ENCODE results near the gene SUPT3H.

Gene SUPT3H

DNA sequence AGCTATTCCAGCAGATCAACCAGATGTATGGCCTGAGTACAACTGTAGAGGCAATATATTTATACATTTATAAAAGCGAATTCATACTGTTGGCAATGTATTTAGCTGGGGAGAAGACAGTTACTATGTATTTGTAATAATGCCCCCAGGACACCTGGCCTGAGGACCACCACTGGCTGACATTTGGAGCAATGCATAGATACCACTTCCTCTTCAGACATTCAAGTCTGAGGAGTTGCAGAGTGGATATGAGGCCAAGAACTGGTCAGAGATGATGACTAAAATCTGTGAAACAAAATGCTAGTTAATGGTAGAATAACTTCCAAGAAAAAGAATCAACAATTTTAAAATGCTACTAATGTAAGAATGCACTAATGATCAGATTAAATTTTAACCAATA lies 527.9 kb downstream of the SUPT3H start:
- WGBS (ENCODE audit: extremely low coverage, insufficient coverage, low lambda C conversion rate), result no CpG with 5 or more reads among the region's 1 CpG
- Histone ChIP-seq H3K79me2 (ENCODE audit: control insufficient read depth, insufficient read depth, low read length) (no peaks in the 10 kb centered on the region), H2BK120ac (ENCODE audit: low read depth, low read length) (no peak overlapping the region), H3K9ac (ENCODE audit: low read length) (no peak overlapping the region), H3K36me3 (ENCODE audit: control insufficient read depth, insufficient read depth, low read length) (no peaks in the 10 kb centered on the region), H2BK15ac (replicated peaks; ENCODE audit: low read depth) (no peak overlapping the region), H4K5ac (ENCODE audit: low read length) (no peak overlapping the region), H3K18ac (ENCODE audit: low read length) (no peak overlapping the region), H3K4me3 (ENCODE audit: low read length) (no peak overlapping the region), H3K4me1 (ENCODE audit: control insufficient read depth, low read depth, low read length) (no peaks in the 10 kb centered on the region), H3K4me2 (ENCODE audit: low read length) (no peak overlapping the region), H3K27me3 (ENCODE audit: insufficient read depth, low read length, poor library complexity) (no peaks in the 10 kb centered on the region), H3K79me1 (ENCODE audit: low read length) (no peaks in the 10 kb centered on the region), H2AK5ac (ENCODE audit: low read length) (no peak overlapping the region), H2BK5ac (ENCODE audit: low read length) (no peak overlapping the region), H3K4ac (ENCODE audit: low read depth, low read length) (no peak overlapping the region), H3K56ac (ENCODE audit: low read length) (no peak overlapping the region), H3K23ac (ENCODE audit: low read length) (no peak overlapping the region), H4K8ac (ENCODE audit: low read depth, low read length) (no peak overlapping the region), H3K27ac (ENCODE audit: low read depth, low read length) (no peak overlapping the region)
- no peak for DNase-seq

DNA sequence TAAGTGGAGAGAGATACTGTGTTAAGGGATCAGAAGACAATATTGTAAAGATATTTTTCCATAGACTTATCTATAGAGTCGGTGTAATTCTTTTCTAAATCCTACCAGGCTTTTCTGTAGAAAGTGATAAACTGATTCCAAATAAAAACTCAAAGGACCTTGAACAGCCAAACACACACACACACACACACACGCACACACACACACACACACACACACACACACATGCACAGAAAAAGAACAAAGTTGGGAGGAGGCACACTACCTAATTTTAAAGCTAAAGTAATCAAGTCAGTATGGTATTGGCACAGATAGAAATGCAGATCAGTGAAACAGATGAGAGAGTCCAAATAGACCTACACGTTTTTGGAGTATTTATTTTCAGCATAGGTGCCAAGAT lies 534.0 kb downstream of the SUPT3H start:
- no peak overlapping the region for H4K8ac ChIP-seq (ENCODE audit: low read depth, low read length)
- H3K56ac ChIP-seq (ENCODE audit: low read length), result no peak overlapping the region
- no peak overlapping the region for H3K4me2 ChIP-seq (ENCODE audit: low read length)
- no peak overlapping the region for H2BK15ac ChIP-seq (replicated peaks; ENCODE audit: low read depth)
- no peak overlapping the region for H3K4me3 ChIP-seq (ENCODE audit: low read length)
- H4K5ac ChIP-seq (ENCODE audit: low read length), result no peak overlapping the region
- no peak overlapping the region for H2AK5ac ChIP-seq (ENCODE audit: low read length)
- H3K9ac ChIP-seq (ENCODE audit: low read length), result no peak overlapping the region
- H3K4me1 ChIP-seq (ENCODE audit: control insufficient read depth, low read depth, low read length), result no peaks in the 10 kb centered on the region
- H2BK5ac ChIP-seq (ENCODE audit: low read length), result no peak overlapping the region
- no peak overlapping the region for H2BK120ac ChIP-seq (ENCODE audit: low read depth, low read length)
- no peaks in the 10 kb centered on the region for H3K36me3 ChIP-seq (ENCODE audit: control insufficient read depth, insufficient read depth, low read length)
- H3K18ac ChIP-seq (ENCODE audit: low read length), result no peak overlapping the region
- no peaks in the 10 kb centered on the region for H3K79me2 ChIP-seq (ENCODE audit: control insufficient read depth, insufficient read depth, low read length)
- no peaks in the 10 kb centered on the region for H3K79me1 ChIP-seq (ENCODE audit: low read length)
- H3K27ac ChIP-seq (ENCODE audit: low read depth, low read length), result no peak overlapping the region
- no peak overlapping the region for H3K23ac ChIP-seq (ENCODE audit: low read length)
- no peaks in the 10 kb centered on the region for H3K27me3 ChIP-seq (ENCODE audit: insufficient read depth, low read length, poor library complexity)
- no CpG with 5 or more reads among the region's 3 CpGs for WGBS (ENCODE audit: extremely low coverage, insufficient coverage, low lambda C conversion rate)
- no peak for DNase-seq
- no peak overlapping the region for H3K4ac ChIP-seq (ENCODE audit: low read depth, low read length)

- H3K27ac ChIP-seq (ENCODE audit: low read depth, low read length), result no peak overlapping the region
- H3K4me1 ChIP-seq (ENCODE audit: control insufficient read depth, low read depth, low read length), result no peaks in the 10 kb centered on the region
- H3K4me2 ChIP-seq (ENCODE audit: low read length), result no peak overlapping the region
- no peak overlapping the region for H3K18ac ChIP-seq (ENCODE audit: low read length)
- H3K9ac ChIP-seq (ENCODE audit: low read length), result no peak overlapping the region
- no peak overlapping the region for H4K8ac ChIP-seq (ENCODE audit: low read depth, low read length)
- no peak overlapping the region for H2BK120ac ChIP-seq (ENCODE audit: low read depth, low read length)
- no CpG with 5 or more reads among the region's 3 CpGs for WGBS (ENCODE audit: extremely low coverage, insufficient coverage, low lambda C conversion rate)
- no peak overlapping the region for H2BK5ac ChIP-seq (ENCODE audit: low read length)
- no peak overlapping the region for H3K4me3 ChIP-seq (ENCODE audit: low read length)
- H3K23ac ChIP-seq (ENCODE audit: low read length), result no peak overlapping the region
- H4K5ac ChIP-seq (ENCODE audit: low read length), result no peak overlapping the region
- DNase-seq, result no peak
- H3K36me3 ChIP-seq (ENCODE audit: control insufficient read depth, insufficient read depth, low read length), result no peaks in the 10 kb centered on the region
- H3K79me1 ChIP-seq (ENCODE audit: low read length), result no peaks in the 10 kb centered on the region
- no peak overlapping the region for H2BK15ac ChIP-seq (replicated peaks; ENCODE audit: low read depth)
- no peak overlapping the region for H3K56ac ChIP-seq (ENCODE audit: low read length)
- H3K27me3 ChIP-seq (ENCODE audit: insufficient read depth, low read length, poor library complexity), result no peaks in the 10 kb centered on the region
- no peak overlapping the region for H3K4ac ChIP-seq (ENCODE audit: low read depth, low read length)
- no peaks in the 10 kb centered on the region for H3K79me2 ChIP-seq (ENCODE audit: control insufficient read depth, insufficient read depth, low read length)
- H2AK5ac ChIP-seq (ENCODE audit: low read length), result no peak overlapping the region
These were observed 535.1 kb downstream of the SUPT3H start for GRCh38 chr6:44842616-44843015.

DNA sequence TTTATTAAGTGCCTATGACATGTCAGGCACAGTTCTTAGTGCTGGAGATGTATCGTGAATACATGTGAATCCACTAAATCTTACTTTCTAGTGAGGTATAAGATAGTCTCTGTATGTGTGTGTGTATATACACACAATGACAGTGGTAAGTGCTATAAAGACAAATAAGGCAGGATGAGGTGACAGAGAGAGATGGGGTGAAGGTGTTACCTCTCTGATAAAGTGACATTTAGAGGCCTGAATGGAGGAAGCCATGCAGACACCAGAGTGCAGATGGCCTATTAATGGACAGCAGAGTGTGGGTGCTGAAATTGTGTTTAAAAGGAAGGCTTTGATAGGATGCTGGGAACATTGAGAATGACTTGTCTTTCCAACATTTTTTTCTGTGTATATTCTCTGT lies 535.9 kb downstream of the SUPT3H start:
- Histone ChIP-seq H3K4ac (ENCODE audit: low read depth, low read length) (no peak overlapping the region), H2BK120ac (ENCODE audit: low read depth, low read length) (no peak overlapping the region), H3K4me1 (ENCODE audit: control insufficient read depth, low read depth, low read length) (no peaks in the 10 kb centered on the region), H3K79me1 (ENCODE audit: low read length) (no peaks in the 10 kb centered on the region), H2AK5ac (ENCODE audit: low read length) (no peak overlapping the region), H3K27ac (ENCODE audit: low read depth, low read length) (no peak overlapping the region), H4K5ac (ENCODE audit: low read length) (no peak overlapping the region), H3K4me3 (ENCODE audit: low read length) (no peak overlapping the region), H2BK5ac (ENCODE audit: low read length) (no peak overlapping the region), H2BK15ac (replicated peaks; ENCODE audit: low read depth) (no peak overlapping the region), H3K36me3 (ENCODE audit: control insufficient read depth, insufficient read depth, low read length) (no peaks in the 10 kb centered on the region), H3K27me3 (ENCODE audit: insufficient read depth, low read length, poor library complexity) (no peaks in the 10 kb centered on the region), H3K4me2 (ENCODE audit: low read length) (no peak overlapping the region), H3K9ac (ENCODE audit: low read length) (no peak overlapping the region), H3K79me2 (ENCODE audit: control insufficient read depth, insufficient read depth, low read length) (no peaks in the 10 kb centered on the region), H3K56ac (ENCODE audit: low read length) (no peak overlapping the region), H4K8ac (ENCODE audit: low read depth, low read length) (no peak overlapping the region), H3K23ac (ENCODE audit: low read length) (no peak overlapping the region), H3K18ac (ENCODE audit: low read length) (no peak overlapping the region)
- DNase-seq, result no peak
- no CpG with 5 or more reads among the region's 1 CpG for WGBS (ENCODE audit: extremely low coverage, insufficient coverage, low lambda C conversion rate)

DNA sequence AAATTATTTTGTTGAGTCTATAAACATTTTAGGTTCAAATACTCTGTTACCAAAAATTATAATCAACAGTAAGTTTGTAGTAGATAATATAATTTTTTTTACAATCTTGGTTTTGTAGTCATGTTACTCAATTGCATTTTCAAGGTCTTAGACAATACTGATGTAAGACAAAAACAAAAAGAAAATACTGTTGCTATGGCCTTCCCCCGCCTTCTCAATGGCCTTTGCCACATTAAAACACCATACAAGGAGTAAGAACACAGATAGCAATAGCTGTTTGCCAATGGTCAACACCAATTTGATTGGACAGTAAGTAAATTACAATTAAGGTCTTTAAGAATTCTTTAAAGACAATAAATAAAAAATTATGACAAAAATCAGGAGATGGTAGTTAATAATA lies 540.0 kb downstream of the SUPT3H start:
- DNase-seq, result no peak
- Histone ChIP-seq H3K27ac (ENCODE audit: low read depth, low read length) (no peak overlapping the region), H2BK15ac (replicated peaks; ENCODE audit: low read depth) (no peak overlapping the region), H3K56ac (ENCODE audit: low read length) (no peak overlapping the region), H3K4me2 (ENCODE audit: low read length) (no peak overlapping the region), H3K23ac (ENCODE audit: low read length) (no peak overlapping the region), H3K27me3 (ENCODE audit: insufficient read depth, low read length, poor library complexity) (peaks cover 2% of the 10 kb centered on the region), H4K8ac (ENCODE audit: low read depth, low read length) (no peak overlapping the region), H3K4me3 (ENCODE audit: low read length) (no peak overlapping the region), H2BK5ac (ENCODE audit: low read length) (no peak overlapping the region), H3K4me1 (ENCODE audit: control insufficient read depth, low read depth, low read length) (no peaks in the 10 kb centered on the region), H4K5ac (ENCODE audit: low read length) (no peak overlapping the region), H3K79me2 (ENCODE audit: control insufficient read depth, insufficient read depth, low read length) (no peaks in the 10 kb centered on the region), H3K18ac (ENCODE audit: low read length) (no peak overlapping the region), H3K9ac (ENCODE audit: low read length) (no peak overlapping the region), H2AK5ac (ENCODE audit: low read length) (no peak overlapping the region), H3K4ac (ENCODE audit: low read depth, low read length) (no peak overlapping the region), H2BK120ac (ENCODE audit: low read depth, low read length) (no peak overlapping the region), H3K36me3 (ENCODE audit: control insufficient read depth, insufficient read depth, low read length) (no peaks in the 10 kb centered on the region), H3K79me1 (ENCODE audit: low read length) (no peaks in the 10 kb centered on the region)
- WGBS (ENCODE audit: extremely low coverage, insufficient coverage, low lambda C conversion rate), result no CpG with 5 or more reads among the region's 1 CpG

DNA sequence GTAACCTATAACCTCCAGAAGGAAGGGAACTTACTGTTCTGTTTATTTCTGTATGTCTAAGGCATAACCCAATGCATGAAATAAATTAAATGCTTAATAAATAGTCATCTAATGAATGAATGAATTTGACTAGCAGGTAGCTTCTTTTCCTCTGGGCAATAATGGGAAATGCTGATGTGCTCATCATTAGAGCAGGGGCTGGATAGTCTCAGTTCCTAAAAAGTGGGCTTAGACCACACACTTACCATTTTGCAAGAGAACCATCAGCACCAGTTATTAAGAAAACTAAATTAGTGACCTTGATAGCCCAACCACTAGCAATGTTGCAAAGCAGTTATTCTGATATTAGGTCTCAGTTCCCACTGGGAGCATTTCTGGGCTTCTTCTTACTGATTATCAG lies 540.5 kb downstream of the SUPT3H start:
- no peak overlapping the region for H2BK5ac ChIP-seq (ENCODE audit: low read length)
- H3K23ac ChIP-seq (ENCODE audit: low read length), result no peak overlapping the region
- no peaks in the 10 kb centered on the region for H3K36me3 ChIP-seq (ENCODE audit: control insufficient read depth, insufficient read depth, low read length)
- no peak overlapping the region for H2BK120ac ChIP-seq (ENCODE audit: low read depth, low read length)
- H4K8ac ChIP-seq (ENCODE audit: low read depth, low read length), result no peak overlapping the region
- H3K4me3 ChIP-seq (ENCODE audit: low read length), result no peak overlapping the region
- no peak overlapping the region for H3K4ac ChIP-seq (ENCODE audit: low read depth, low read length)
- no peak overlapping the region for H2AK5ac ChIP-seq (ENCODE audit: low read length)
- no peaks in the 10 kb centered on the region for H3K79me2 ChIP-seq (ENCODE audit: control insufficient read depth, insufficient read depth, low read length)
- H3K18ac ChIP-seq (ENCODE audit: low read length), result no peak overlapping the region
- no peaks in the 10 kb centered on the region for H3K4me1 ChIP-seq (ENCODE audit: control insufficient read depth, low read depth, low read length)
- H3K27me3 ChIP-seq (ENCODE audit: insufficient read depth, low read length, poor library complexity), result peaks cover 2% of the 10 kb centered on the region
- H3K56ac ChIP-seq (ENCODE audit: low read length), result no peak overlapping the region
- H3K27ac ChIP-seq (ENCODE audit: low read depth, low read length), result no peak overlapping the region
- no peak for DNase-seq
- H4K5ac ChIP-seq (ENCODE audit: low read length), result no peak overlapping the region
- H3K9ac ChIP-seq (ENCODE audit: low read length), result no peak overlapping the region
- no peak overlapping the region for H2BK15ac ChIP-seq (replicated peaks; ENCODE audit: low read depth)
- no peaks in the 10 kb centered on the region for H3K79me1 ChIP-seq (ENCODE audit: low read length)
- H3K4me2 ChIP-seq (ENCODE audit: low read length), result no peak overlapping the region
